ENCODE results near the gene SELENOH. TPM values are rescaled to one million over a fixed set of nuclear protein-coding genes. Genes with fewer than 3 reads are reported as not detected.

The SELENOH gene
- total RNA-seq, 1 donor from 2014 or later = 249 TPM

GRCh38 chr11:57772562-57772961, 31.3 kb downstream of the SELENOH start:
- no peaks in the 10 kb centered on the region for H3K27me3 ChIP-seq (ENCODE audit: control insufficient read depth, insufficient read depth, low read length)
- no peak for DNase-seq (ENCODE audit: low read depth)
- no peak overlapping the region for H3K4me3 ChIP-seq (ENCODE audit: low read depth, low read length)
- no peaks in the 10 kb centered on the region for H3K36me3 ChIP-seq (ENCODE audit: control insufficient read depth, insufficient read depth, low read length)
- no peak for TF ChIP-seq CTCF (IDR thresholded peaks at IDR 0.05; ENCODE audit: insufficient read depth, low read length, poor library complexity, severe bottlenecking)

- H3K27me3 ChIP-seq (ENCODE audit: control insufficient read depth, insufficient read depth, low read length) = no peaks in the 10 kb centered on the region
- H3K4me3 ChIP-seq (ENCODE audit: low read depth, low read length) = no peak overlapping the region
- no peak for TF ChIP-seq CTCF (IDR thresholded peaks at IDR 0.05; ENCODE audit: insufficient read depth, low read length, poor library complexity, severe bottlenecking)
- no peaks in the 10 kb centered on the region for H3K36me3 ChIP-seq (ENCODE audit: control insufficient read depth, insufficient read depth, low read length)
- no peak for DNase-seq (ENCODE audit: low read depth)
Observed at GRCh38 chr11:57773026-57773598, 31.8 kb downstream of the SELENOH start.

DNA sequence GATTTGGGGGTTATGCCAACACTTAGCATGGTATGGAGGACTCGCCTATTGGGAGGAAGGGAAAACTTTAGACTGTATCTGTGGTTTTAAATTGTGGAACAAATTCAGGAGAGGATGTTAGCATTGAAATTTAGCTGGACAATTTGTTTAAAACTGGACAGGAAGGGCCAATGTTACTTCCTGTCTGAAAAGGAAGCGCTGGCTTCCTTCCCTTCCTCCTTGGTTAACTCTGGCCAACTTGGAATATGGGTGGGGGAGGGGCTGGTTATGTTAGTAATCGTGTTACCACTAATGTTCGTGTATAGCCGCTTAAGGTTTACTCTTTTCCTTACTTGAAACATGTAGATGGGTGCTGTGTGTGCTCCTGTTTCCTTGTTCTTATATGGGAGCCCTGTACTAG, 34.2 kb downstream of the SELENOH start:
- Histone ChIP-seq H3K4me3 (ENCODE audit: low read depth, low read length) (no peak overlapping the region), H3K36me3 (ENCODE audit: control insufficient read depth, insufficient read depth, low read length) (no peaks in the 10 kb centered on the region), H3K27me3 (ENCODE audit: control insufficient read depth, insufficient read depth, low read length) (no peaks in the 10 kb centered on the region)
- no peak for DNase-seq (ENCODE audit: low read depth)
- TF ChIP-seq CTCF (IDR thresholded peaks at IDR 0.05; ENCODE audit: insufficient read depth, low read length, poor library complexity, severe bottlenecking) = no peak

- no peaks in the 10 kb centered on the region for H3K27me3 ChIP-seq (ENCODE audit: control insufficient read depth, insufficient read depth, low read length)
- no peaks in the 10 kb centered on the region for H3K36me3 ChIP-seq (ENCODE audit: control insufficient read depth, insufficient read depth, low read length)
- no peak for DNase-seq (ENCODE audit: low read depth)
- TF ChIP-seq CTCF (IDR thresholded peaks at IDR 0.05; ENCODE audit: insufficient read depth, low read length, poor library complexity, severe bottlenecking) = no peak
- H3K4me3 ChIP-seq (ENCODE audit: low read depth, low read length) = no peak overlapping the region
Observed at GRCh38 chr11:57776031-57776521, 34.8 kb downstream of the SELENOH start.

- Histone ChIP-seq H3K36me3 (ENCODE audit: control insufficient read depth, insufficient read depth, low read length) (no peaks in the 10 kb centered on the region), H3K27me3 (ENCODE audit: control insufficient read depth, insufficient read depth, low read length) (no peaks in the 10 kb centered on the region), H3K4me3 (ENCODE audit: low read depth, low read length) (no peak overlapping the region)
- no peak for TF ChIP-seq CTCF (IDR thresholded peaks at IDR 0.05; ENCODE audit: insufficient read depth, low read length, poor library complexity, severe bottlenecking)
- DNase-seq (ENCODE audit: low read depth) = no peak
Observed at GRCh38 chr11:57776577-57777210, 35.4 kb downstream of the SELENOH start.

- Histone ChIP-seq H3K36me3 (ENCODE audit: control insufficient read depth, insufficient read depth, low read length) (no peaks in the 10 kb centered on the region), H3K4me3 (ENCODE audit: low read depth, low read length) (no peak overlapping the region), H3K27me3 (ENCODE audit: control insufficient read depth, insufficient read depth, low read length) (no peaks in the 10 kb centered on the region)
- no peak for DNase-seq (ENCODE audit: low read depth)
- TF ChIP-seq CTCF (IDR thresholded peaks at IDR 0.05; ENCODE audit: insufficient read depth, low read length, poor library complexity, severe bottlenecking) = no peak
Observed at GRCh38 chr11:57777969-57778317, 36.7 kb downstream of the SELENOH start.
